Placental pericyte (primary cell): ENCODE measurements around the gene C1orf74. TPM values are rescaled to one million over a fixed set of nuclear protein-coding genes. Genes with fewer than 3 reads are reported as not detected.

Experiments used
- total RNA-seq: library from RNA; depleted of rRNA; stranded (reverse); fragments of >200 nt; gene quantifications from 2 replicates; pipeline ENCODE4 v1.2.3, GENCODE V29; 2012

C1orf74 gene
- 1.8 and 4.4 TPM in 2 replicates for total RNA-seq

DNA sequence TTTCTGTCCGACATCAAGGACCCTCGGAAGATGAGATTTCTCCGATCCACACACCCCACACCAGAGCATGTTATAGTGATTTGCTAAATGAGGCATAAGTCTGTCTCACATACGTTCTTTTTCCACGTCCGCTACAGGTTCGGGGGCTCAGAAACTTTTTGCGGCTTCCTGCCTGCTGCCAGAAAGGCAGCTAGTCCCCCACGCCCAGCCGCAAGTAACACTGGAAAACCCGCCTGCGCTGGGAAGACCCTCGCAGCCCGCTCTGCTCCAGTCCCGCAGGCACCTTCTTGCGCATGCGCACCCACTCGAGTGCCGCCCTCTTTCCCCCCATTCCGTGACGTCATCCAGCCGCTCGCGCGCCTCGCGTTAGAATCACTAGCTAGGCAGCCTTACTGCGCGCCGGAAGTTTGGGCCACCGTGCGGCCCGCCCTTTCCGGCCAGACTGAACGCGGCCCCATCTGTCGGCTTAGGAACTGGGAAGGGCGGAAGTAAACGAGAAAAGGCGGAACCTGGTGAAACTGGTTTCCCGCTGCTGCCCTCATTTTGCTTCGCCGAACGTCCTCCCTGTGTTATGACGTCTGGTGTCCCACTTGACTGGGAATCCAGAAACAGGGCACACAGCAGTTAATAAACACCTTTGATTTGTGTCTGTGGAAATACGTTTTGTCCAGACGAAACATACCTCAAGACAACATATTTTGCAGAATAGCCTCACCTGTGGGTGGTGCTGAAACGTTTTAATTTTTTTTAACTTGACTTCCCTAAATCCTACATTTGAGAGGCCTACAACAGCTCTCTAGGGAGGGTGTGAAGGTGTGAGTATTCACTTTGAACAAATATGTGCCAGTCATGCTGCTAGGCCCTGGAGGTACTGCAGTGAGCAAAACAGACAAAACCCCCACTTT is at the start of gene C1orf74:
Gene C1orf74 (minus strand): TSS at position 295 of the 905 bp plus-strand sequence. CDS start 925 bp downstream, outside the sequence.

DNA sequence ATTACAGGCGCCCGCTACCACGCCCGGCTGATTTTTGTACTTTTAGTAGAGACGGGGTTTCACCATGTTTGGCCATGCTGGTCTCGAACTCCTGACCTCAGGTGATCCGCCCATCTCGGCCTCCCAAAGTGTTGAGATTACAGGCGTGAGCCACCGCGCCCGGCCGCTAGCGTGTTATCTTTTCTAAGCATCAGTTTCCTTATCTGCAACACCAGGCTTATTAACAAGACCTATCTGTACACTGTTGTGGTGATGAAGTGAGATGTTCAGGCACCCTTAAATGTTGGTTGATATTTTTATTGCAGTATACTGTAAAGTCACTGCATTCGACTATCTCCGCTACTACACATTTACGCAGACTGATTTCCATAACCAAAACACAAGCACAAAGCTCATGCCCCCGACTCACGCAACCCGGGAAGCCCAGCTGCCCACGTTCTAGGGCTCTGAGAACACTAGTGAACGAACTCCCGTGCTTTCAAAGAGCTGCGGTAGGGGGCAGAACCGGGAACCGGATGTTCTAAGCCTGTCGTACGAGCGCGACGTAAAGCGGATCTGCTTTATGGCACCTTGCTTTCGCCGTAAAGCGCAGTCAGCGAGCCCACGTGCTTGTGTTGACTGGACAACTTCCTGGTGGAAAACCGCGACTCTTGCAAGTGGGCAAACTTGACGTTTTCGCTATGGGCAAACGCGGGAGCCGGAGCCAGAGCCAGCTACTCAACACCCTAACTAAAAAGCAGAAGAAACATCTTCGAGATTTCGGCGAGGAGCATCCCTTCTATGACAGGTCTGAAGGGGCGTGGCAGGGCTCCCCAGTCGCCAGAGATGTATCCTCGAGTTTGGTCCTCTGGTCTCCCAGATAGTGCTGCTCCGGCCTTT is 43.3 kb upstream of the C1orf74 start, which contains the start of gene UTP25:
Gene UTP25 (plus strand): TSS at position 589 of the 879 bp plus-strand sequence. CDS start 92 bp downstream, at position 681.

DNA sequence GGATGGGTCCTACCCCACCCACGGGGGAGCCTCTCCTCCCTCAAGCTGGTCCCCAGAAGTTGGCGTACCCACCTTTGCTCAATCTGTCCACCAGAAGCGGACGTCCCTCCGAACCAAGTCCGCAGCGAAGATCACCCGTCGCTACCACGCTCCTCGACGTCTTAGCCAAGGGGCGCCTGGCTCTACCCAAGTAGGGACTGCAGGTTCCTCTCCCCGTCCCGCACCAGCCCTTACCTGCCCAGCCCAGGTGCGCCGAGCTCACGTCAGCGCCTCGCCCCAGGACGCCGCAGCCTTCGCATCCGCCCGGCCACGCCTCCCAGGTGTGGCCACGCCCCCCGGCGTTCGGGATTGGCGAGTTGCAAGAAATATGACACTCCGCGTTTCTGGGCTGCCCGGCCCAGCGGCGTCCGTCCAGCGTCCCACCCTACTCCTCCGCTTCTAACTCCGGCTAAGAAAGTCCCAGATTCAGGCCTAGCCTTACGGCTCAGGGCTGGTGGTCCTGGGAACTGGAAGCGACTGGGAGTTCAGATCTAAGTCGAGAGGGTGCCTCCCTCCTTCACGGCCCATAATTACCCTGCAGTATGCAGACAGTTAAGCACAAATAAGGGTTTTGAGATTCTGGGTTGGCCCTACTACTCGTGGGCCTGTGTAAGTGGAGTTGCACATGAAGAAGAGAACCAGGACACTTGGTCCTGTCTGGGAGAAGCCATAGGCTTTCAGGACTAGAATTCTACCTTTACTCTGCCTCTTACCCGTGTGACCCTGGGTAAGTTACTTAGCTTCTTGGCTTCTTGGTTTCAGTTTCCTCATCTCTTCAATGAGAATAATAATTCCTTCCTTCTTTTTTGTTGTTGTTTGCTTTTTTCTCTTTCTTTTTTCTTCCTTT is 21.8 kb upstream of the C1orf74 start, which contains the start of gene IRF6:
Gene IRF6 (minus strand): TSS at position 268 of the 886 bp plus-strand sequence. CDS start 4,729 bp downstream, outside the sequence.

DNA sequence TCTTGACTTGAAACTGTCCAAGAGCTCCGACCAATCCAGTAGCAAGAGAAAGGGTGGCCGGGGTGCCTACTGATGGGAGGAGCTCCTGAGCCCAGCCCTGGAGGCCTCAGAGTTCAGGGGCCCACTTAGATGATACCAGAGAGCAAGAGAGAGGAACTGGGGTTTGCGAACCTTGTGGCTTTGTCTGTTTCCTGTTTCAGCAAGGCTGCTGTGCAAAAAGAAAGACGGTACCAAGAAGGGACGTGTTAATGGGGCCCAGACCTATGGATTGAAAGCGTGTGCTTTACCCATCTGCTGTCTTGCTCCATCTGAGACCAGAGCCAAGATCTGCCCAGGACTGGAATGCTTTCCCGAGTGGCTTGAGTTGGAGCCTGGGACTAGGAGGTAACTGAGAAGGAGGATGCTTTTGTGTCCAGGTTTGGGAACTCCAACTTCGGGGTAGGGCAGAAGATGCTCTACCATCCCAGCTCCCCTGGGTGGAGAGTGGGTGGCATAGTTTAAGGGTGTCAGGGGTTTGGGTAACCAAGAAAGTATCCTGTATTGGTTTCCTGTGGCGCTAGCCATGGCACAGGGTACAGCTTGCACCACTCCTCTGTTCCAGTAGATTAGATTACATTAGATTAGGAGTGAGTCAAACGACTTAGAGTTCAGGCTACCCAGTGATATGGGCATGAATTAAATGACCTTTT is 28.3 kb downstream of the C1orf74 start, which contains the start of gene TRAF3IP3:
Gene TRAF3IP3 (plus strand): TSS at position 128 of the 689 bp plus-strand sequence. CDS start 3,987 bp downstream, outside the sequence.

Other genes with a start within 250 kb of the C1orf74 start
- 0.66 and 10.6 TPM in 2 replicates for gene CAMK1G, start 200.8 kb downstream of the C1orf74 start, total RNA-seq
- gene LAMB3, start 132.1 kb downstream of the C1orf74 start, total RNA-seq, result 4.6 and 28.9 TPM in 2 replicates
- 53.2 and 78.7 TPM in 2 replicates for gene G0S2, start 109.1 kb downstream of the C1orf74 start, total RNA-seq
- 11.6 and 18.6 TPM in 2 replicates for gene HSD11B1, start 79.7 kb downstream of the C1orf74 start, total RNA-seq
- 0.14 TPM in 1 of 2 replicates, not detected in the other for gene TRAF3IP3, start 28.5 kb downstream of the C1orf74 start, total RNA-seq
- under 0.01 and 0.14 TPM in 2 replicates for gene IRF6, start 21.6 kb upstream of the C1orf74 start, total RNA-seq
- gene UTP25, start 43.4 kb upstream of the C1orf74 start, total RNA-seq, result 11.4 and 20.6 TPM in 2 replicates
- 1.8 and 2.6 TPM in 2 replicates for gene SYT14, start 153.7 kb upstream of the C1orf74 start, total RNA-seq